Renal pelvis (tissue), 4 donors: Measurements from ENCODE around the gene ZDHHC16. TPM values are rescaled to one million over a fixed set of nuclear protein-coding genes. Genes with fewer than 3 reads are reported as not detected.

Experiments
- DNase-seq: peaks from one replicate; pipeline ENCODE4 v3.0.0-alpha.2; 2013
- polyA plus RNA-seq, 3 donors: library from polyadenylated mRNA; unstranded; fragments of 120-200 nt; gene quantifications; one replicate each; pipeline ENCODE4 v1.2.1, GENCODE V29; 2013; ENCODE audit not compliant: insufficient read length in 3 of 3

The ZDHHC16 gene
- polyA plus RNA-seq, 3 donors: 40.5 to 43.1 (median 40.7) TPM

GRCh38 chr10:97505152-97505551, 59.2 kb downstream of the ZDHHC16 start:
- DNase-seq: no peak

- no peak for DNase-seq
Observed at GRCh38 chr10:97506199-97506991, 60.4 kb downstream of the ZDHHC16 start.

Other genes starting within 250 kb of the ZDHHC16 start
- gene ARHGAP19, start 153.5 kb upstream of the ZDHHC16 start, polyA plus RNA-seq: 10 to 100 TPM; 27.6 to 28.7 (median 28.2) TPM
- 1 to 10 TPM; 3.8 to 5.2 (median 4.3) TPM for gene FRAT1, start 126.9 kb upstream of the ZDHHC16 start, polyA plus RNA-seq
- gene FRAT2, start 111.4 kb upstream of the ZDHHC16 start, polyA plus RNA-seq: 10 to 100 TPM; 13.1 to 14.1 (median 14.0) TPM
- gene RRP12, start 44.8 kb upstream of the ZDHHC16 start, polyA plus RNA-seq: 10 to 100 TPM; 26.3 to 34.6 (median 26.7) TPM
- 100 to 1,000 TPM; 164 to 200 (median 193) TPM for gene PGAM1, start 20.0 kb upstream of the ZDHHC16 start, polyA plus RNA-seq
- gene EXOSC1, start 169 bp upstream of the ZDHHC16 start, polyA plus RNA-seq: 10 to 100 TPM; 32.0 to 43.3 (median 39.7) TPM
- gene MMS19, start 52.2 kb downstream of the ZDHHC16 start, polyA plus RNA-seq: 100 to 1,000 TPM in 2 of 3 donors, 10 to 100 TPM in 1; 94.4 to 108 (median 106) TPM
- 10 to 100 TPM in 2 of 3 donors, 1 to 10 TPM in 1; 9.2 to 12.5 (median 11.3) TPM for gene UBTD1, start 52.7 kb downstream of the ZDHHC16 start, polyA plus RNA-seq
- gene ANKRD2, start 126.6 kb downstream of the ZDHHC16 start, polyA plus RNA-seq: under 1 TPM; 0.39 to 0.50 (median 0.49) TPM
- 10 to 100 TPM; 48.5 to 70.8 (median 69.1) TPM for gene HOGA1, start 138.2 kb downstream of the ZDHHC16 start, polyA plus RNA-seq
- 1 to 10 TPM in 2 of 3 donors, under 1 TPM in 1; 0.31 to 3.5 (median 1.3) TPM for gene C10orf62, start 143.5 kb downstream of the ZDHHC16 start, polyA plus RNA-seq
- 10 to 100 TPM; 21.7 to 29.7 (median 22.9) TPM for gene MORN4, start 187.3 kb downstream of the ZDHHC16 start, polyA plus RNA-seq
- 10 to 100 TPM; 18.8 to 20.7 (median 20.5) TPM for gene PI4K2A, start 194.5 kb downstream of the ZDHHC16 start, polyA plus RNA-seq
- 1 to 10 TPM; 4.3 to 5.3 (median 4.5) TPM for gene AVPI1, start 241.1 kb downstream of the ZDHHC16 start, polyA plus RNA-seq